DND-41 (cell line): ENCODE data around the gene POU2AF3.

Experiments used
- ATAC-seq: fragments of 200-7000 bp; cut with Tn5 transposase; 3 replicates; pipeline ENCODE4 v1.9.1; 2021; ENCODE audit warnings: low read depth; ENCODE audit not compliant: insufficient read depth
- DNase-seq: peaks from one replicate; pipeline ENCODE4 v3.0.0-alpha.2; 2020
- H2AFZ ChIP-seq: 2 replicates; pipeline ENCODE4 v1.6.0; 2012; ENCODE audit warnings: low read depth, low read length
- H3K27ac ChIP-seq: 2 replicates; pipeline ENCODE4 v1.5.1; 2012; ENCODE audit warnings: low read length, inconsistent platforms
- H3K27me3 ChIP-seq: fragments of 200-600 bp; sonication (generic); 2 replicates; pipeline ENCODE4 v1.6.0; 2012; ENCODE audit warnings: low read length, mild to moderate bottlenecking, inconsistent platforms; ENCODE audit not compliant: insufficient read depth, poor library complexity
- H3K36me3 ChIP-seq: 2 replicates; pipeline ENCODE4 v1.5.1; 2012; ENCODE audit warnings: low read length, inconsistent platforms; ENCODE audit not compliant: insufficient read depth
- H3K4me1 ChIP-seq: 2 replicates; pipeline ENCODE4 v1.5.1; 2012; ENCODE audit warnings: mild to moderate bottlenecking, low read length; ENCODE audit not compliant: insufficient read depth
- H3K4me2 ChIP-seq: 2 replicates; pipeline ENCODE4 v1.6.0; 2012; ENCODE audit warnings: mild to moderate bottlenecking, moderate library complexity, low read length, inconsistent platforms; ENCODE audit not compliant: insufficient read depth
- H3K4me3 ChIP-seq, 2 experiments: fragments of 200-600 bp in 1 of 2; shearing (Covaris generic) in 1 of 2; 2 replicates each; pipeline ENCODE4 v1.5.1; 2012 to 2016; ENCODE audit warnings: inconsistent platforms in 2 of 2, low read length in 2 of 2, mild to moderate bottlenecking in 2 of 2, low read depth in 1 of 2, moderate library complexity in 1 of 2
- H3K79me2 ChIP-seq: 2 replicates; pipeline ENCODE4 v1.6.0; 2012; ENCODE audit warnings: low read length, inconsistent platforms; ENCODE audit not compliant: insufficient read depth
- H3K9ac ChIP-seq: 2 replicates; pipeline ENCODE4 v1.6.0; 2012; ENCODE audit warnings: low read depth, mild to moderate bottlenecking, inconsistent platforms, low read length, moderate library complexity
- H3K9me3 ChIP-seq: 2 replicates; pipeline ENCODE4 v1.5.1; 2012; ENCODE audit warnings: low read length, moderate library complexity, mild to moderate bottlenecking, inconsistent platforms; ENCODE audit not compliant: insufficient read depth, severe bottlenecking
- H4K20me1 ChIP-seq: 2 replicates; pipeline ENCODE4 v1.6.0; 2012; ENCODE audit warnings: low read length; ENCODE audit not compliant: insufficient read depth
- CTCF ChIP-seq: IDR thresholded peaks from 2 replicates; pipeline ENCODE4 v1.5.1; 2012; ENCODE audit warnings: borderline replicate concordance, low read length, moderate library complexity, mild to moderate bottlenecking; ENCODE audit not compliant: poor library complexity, severe bottlenecking; ENCODE audit errors: extremely low read depth
- EZH2 ChIP-seq: IDR thresholded peaks from 3 replicates; pipeline ENCODE4 v1.6.1; 2012; ENCODE audit warnings: borderline replicate concordance, low read depth, mild to moderate bottlenecking, moderate library complexity, low read length, inconsistent platforms; ENCODE audit not compliant: severe bottlenecking

Gene POU2AF3

GRCh38 chr11:111269146-111269868, 29.0 kb upstream of the POU2AF3 start:
- Histone ChIP-seq H3K4me1 (no peaks in the 10 kb centered on the region), H3K79me2 (no peaks in the 10 kb centered on the region), H3K9ac (no peak overlapping the region), H3K4me2 (no peak overlapping the region), H3K4me3 (no peak overlapping the region), H3K9me3 (no peaks in the 10 kb centered on the region), H2AFZ (no peak overlapping the region), H3K27ac (no peak overlapping the region), H3K36me3 (no peaks in the 10 kb centered on the region), H3K27me3 (peaks cover 8% of the 10 kb centered on the region), H4K20me1 (no peaks in the 10 kb centered on the region)
- DNase-seq (no peak), ATAC-seq (no peak)
- no peak for TF ChIP-seq EZH2
- TF ChIP-seq CTCF, result no peak

- Histone ChIP-seq H3K27me3 (peaks cover 10% of the 10 kb centered on the region), H3K4me2 (no peak overlapping the region), H2AFZ (no peak overlapping the region), H3K4me3 (no peak overlapping the region), H4K20me1 (no peaks in the 10 kb centered on the region), H3K27ac (no peak overlapping the region), H3K79me2 (no peaks in the 10 kb centered on the region), H3K36me3 (no peaks in the 10 kb centered on the region), H3K9ac (no peak overlapping the region), H3K9me3 (no peaks in the 10 kb centered on the region), H3K4me1 (no peaks in the 10 kb centered on the region)
- ATAC-seq (0 out of 3 replicates have a peak, but pooled peaks have one; percentile 40), DNase-seq (no peak)
- TF ChIP-seq CTCF (no peak), EZH2 (no peak)
Measured at GRCh38 chr11:111272420-111272819, 25.9 kb upstream of the POU2AF3 start.

GRCh38 chr11:111282562-111283075, 15.7 kb upstream of the POU2AF3 start:
- no peaks in the 10 kb centered on the region for H3K9me3 ChIP-seq

More at GRCh38 chr11:111282562-111283075, 15.7 kb upstream of the POU2AF3 start:
- H3K27ac ChIP-seq, result no peak overlapping the region
- TF ChIP-seq EZH2 (no peak), CTCF (no peak)
- ATAC-seq (no peak), DNase-seq (no peak)
- H4K20me1 ChIP-seq, result no peaks in the 10 kb centered on the region
- H2AFZ ChIP-seq, result no peak overlapping the region
- no peak overlapping the region for H3K9ac ChIP-seq
- no peaks in the 10 kb centered on the region for H3K4me1 ChIP-seq
- H3K27me3 ChIP-seq, result peaks cover 9% of the 10 kb centered on the region
- no peak overlapping the region for H3K4me3 ChIP-seq
- no peak overlapping the region for H3K4me2 ChIP-seq
- no peaks in the 10 kb centered on the region for H3K79me2 ChIP-seq
- H3K36me3 ChIP-seq, result no peaks in the 10 kb centered on the region
